OCI-LY1 (cell line): ENCODE data around the gene TUBA4A.

Experiments used
- EZH2 ChIP-seq: fragments of 200-600 bp; sonication (generic), shearing (Covaris generic); IDR thresholded peaks from 2 replicates; pipeline ENCODE4 v1.8.0; 2017; ENCODE audit warnings: borderline replicate concordance, mixed run types, mild to moderate bottlenecking, antibody characterized with exemption, low read length, moderate library complexity, mixed read lengths
- TF ChIP-seq, protein P1 (sequence below): fragments of 200-600 bp; sonication (generic), shearing (Covaris generic); IDR thresholded peaks from 2 replicates; pipeline ENCODE4 v1.5.1; 2017; ENCODE audit warnings: mild to moderate bottlenecking, antibody characterized with exemption, low read length, moderate library complexity, mixed read lengths

DNA sequence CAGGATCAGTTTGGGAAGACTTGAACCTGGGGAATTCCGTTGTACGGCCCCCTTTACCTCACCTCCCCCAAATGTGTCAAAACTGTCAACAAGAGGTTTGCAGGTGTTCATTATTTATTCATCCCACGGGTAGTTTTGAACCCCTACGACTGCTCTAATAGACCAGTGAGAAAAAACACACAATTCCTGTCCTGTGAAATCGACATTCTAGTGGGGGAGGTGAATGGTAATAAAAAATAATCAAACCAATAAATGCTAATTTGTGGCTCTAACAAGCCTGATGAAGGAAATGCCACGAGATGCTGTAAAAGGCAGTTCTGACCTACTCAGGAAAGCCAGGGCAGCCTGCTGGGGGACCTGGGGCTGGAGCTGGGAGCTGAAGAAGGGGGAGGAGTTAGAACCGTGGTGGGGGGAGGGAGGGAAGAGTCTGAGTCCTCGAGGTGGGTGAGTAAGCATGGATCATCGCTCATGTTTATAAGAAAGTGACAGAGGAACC, 25.0 kb upstream of the TUBA4A start:
- TF ChIP-seq, protein P1, sequence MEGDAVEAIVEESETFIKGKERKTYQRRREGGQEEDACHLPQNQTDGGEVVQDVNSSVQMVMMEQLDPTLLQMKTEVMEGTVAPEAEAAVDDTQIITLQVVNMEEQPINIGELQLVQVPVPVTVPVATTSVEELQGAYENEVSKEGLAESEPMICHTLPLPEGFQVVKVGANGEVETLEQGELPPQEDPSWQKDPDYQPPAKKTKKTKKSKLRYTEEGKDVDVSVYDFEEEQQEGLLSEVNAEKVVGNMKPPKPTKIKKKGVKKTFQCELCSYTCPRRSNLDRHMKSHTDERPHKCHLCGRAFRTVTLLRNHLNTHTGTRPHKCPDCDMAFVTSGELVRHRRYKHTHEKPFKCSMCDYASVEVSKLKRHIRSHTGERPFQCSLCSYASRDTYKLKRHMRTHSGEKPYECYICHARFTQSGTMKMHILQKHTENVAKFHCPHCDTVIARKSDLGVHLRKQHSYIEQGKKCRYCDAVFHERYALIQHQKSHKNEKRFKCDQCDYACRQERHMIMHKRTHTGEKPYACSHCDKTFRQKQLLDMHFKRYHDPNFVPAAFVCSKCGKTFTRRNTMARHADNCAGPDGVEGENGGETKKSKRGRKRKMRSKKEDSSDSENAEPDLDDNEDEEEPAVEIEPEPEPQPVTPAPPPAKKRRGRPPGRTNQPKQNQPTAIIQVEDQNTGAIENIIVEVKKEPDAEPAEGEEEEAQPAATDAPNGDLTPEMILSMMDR, result no peak
- no peak for TF ChIP-seq EZH2
